Measurements from ENCODE around the gene RABGAP1L.
"Not testable (repeated sequence)": the region's sequence is repeated elsewhere in the genome, so short reads cannot be mapped to it uniquely, and the experiment has no call there.

RABGAP1L gene

GRCh38 chr1:174700314-174700713 lies 541.0 kb downstream of the RABGAP1L start:
- DNase-seq (ENCODE audit: low read depth) = no peak
- H3K4me3 ChIP-seq (ENCODE audit: low read length) = no peak overlapping the region
- TF ChIP-seq, protein P1, sequence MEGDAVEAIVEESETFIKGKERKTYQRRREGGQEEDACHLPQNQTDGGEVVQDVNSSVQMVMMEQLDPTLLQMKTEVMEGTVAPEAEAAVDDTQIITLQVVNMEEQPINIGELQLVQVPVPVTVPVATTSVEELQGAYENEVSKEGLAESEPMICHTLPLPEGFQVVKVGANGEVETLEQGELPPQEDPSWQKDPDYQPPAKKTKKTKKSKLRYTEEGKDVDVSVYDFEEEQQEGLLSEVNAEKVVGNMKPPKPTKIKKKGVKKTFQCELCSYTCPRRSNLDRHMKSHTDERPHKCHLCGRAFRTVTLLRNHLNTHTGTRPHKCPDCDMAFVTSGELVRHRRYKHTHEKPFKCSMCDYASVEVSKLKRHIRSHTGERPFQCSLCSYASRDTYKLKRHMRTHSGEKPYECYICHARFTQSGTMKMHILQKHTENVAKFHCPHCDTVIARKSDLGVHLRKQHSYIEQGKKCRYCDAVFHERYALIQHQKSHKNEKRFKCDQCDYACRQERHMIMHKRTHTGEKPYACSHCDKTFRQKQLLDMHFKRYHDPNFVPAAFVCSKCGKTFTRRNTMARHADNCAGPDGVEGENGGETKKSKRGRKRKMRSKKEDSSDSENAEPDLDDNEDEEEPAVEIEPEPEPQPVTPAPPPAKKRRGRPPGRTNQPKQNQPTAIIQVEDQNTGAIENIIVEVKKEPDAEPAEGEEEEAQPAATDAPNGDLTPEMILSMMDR (conservative IDR thresholded peaks at IDR 0.05; ENCODE audit: low read depth, low read length) = no peak

DNA sequence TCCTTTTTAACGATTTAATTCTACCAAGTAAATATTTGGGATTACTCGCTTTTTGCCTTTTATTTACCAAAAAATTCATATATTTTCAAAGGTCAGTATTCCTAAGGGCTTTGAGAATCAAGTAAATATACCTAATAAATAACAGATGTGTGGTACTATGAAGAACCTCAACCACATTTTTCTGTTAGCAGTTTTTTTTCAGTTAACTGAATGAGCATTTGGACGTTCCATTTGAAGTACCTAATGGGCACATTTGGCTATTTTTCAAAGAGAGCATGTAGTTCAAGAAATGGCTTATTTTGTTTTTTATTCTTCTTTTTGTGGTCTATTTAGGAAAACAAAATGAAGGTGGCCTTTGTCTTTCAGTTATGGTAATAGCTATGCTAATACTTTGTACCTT lies 541.5 kb downstream of the RABGAP1L start:
- no peak overlapping the region for H3K4me3 ChIP-seq (ENCODE audit: low read length)
- DNase-seq (ENCODE audit: low read depth) = no peak
- TF ChIP-seq, protein P1 (conservative IDR thresholded peaks at IDR 0.05; ENCODE audit: low read depth, low read length) = no peak

- TF ChIP-seq, protein P1 (conservative IDR thresholded peaks at IDR 0.05; ENCODE audit: low read depth, low read length) = no peak
- DNase-seq (ENCODE audit: low read depth) = no peak
- H3K4me3 ChIP-seq (ENCODE audit: low read length) = no peak overlapping the region
Observed at GRCh38 chr1:174701565-174701964, 542.2 kb downstream of the RABGAP1L start.

GRCh38 chr1:174702011-174702410 lies 542.7 kb downstream of the RABGAP1L start:
- H3K4me3 ChIP-seq (ENCODE audit: low read length) = no peak overlapping the region
- DNase-seq (ENCODE audit: low read depth) = no peak
- TF ChIP-seq, protein P1 (conservative IDR thresholded peaks at IDR 0.05; ENCODE audit: low read depth, low read length) = no peak

DNA sequence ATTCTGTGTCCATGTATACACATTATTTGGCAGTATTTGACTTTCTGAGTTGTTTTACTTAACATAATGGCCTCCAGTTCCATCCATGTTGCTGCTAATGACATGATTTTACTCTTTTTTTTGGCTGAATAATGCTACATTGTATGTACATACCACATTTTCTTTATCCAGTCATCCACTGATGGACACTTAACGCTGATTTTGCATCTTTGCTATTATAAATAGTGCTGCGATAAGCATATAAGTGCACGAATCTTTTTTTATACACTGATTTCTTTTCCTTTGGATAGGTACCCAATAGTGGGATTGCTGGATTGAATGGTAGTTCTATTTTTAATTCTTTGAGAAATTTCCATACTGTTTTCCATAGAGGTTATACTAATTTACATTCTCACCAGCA lies 544.0 kb downstream of the RABGAP1L start:
- DNase-seq (ENCODE audit: low read depth) = no peak
- TF ChIP-seq, protein P1 (conservative IDR thresholded peaks at IDR 0.05; ENCODE audit: low read depth, low read length) = no peak

DNA sequence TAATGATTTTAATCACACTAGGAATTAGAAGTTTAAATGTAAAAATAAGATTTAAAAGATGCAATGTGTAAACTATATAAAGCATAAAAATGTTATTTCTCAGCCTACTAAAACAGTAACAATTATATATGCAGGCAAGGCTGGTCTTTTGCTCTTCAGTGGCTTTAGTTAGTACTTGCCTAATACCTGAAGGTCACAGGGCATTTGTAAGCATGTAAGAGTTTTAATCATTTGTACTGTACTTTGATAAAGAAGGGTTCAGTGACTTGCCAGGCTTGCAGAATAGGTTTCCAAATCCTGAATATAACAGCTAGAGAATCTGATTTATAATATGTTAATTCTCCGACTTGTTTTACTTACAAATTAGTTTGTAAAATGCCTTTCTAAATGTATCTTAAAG lies 545.0 kb downstream of the RABGAP1L start:
- no peak overlapping the region for H3K4me3 ChIP-seq (ENCODE audit: low read length)
- no peak for DNase-seq (ENCODE audit: low read depth)
- TF ChIP-seq, protein P1 (conservative IDR thresholded peaks at IDR 0.05; ENCODE audit: low read depth, low read length) = no peak

More for the DNA sequence above, 544.0 kb downstream of the RABGAP1L start:
- H3K4me3 ChIP-seq (ENCODE audit: low read length) = no peak overlapping the region

GRCh38 chr1:174710868-174711845 lies 551.8 kb downstream of the RABGAP1L start:
- DNase-seq (ENCODE audit: low read depth) = no peak
- H3K4me3 ChIP-seq (ENCODE audit: low read length) = no peak overlapping the region
- TF ChIP-seq, protein P1 (conservative IDR thresholded peaks at IDR 0.05; ENCODE audit: low read depth, low read length) = no peak

DNA sequence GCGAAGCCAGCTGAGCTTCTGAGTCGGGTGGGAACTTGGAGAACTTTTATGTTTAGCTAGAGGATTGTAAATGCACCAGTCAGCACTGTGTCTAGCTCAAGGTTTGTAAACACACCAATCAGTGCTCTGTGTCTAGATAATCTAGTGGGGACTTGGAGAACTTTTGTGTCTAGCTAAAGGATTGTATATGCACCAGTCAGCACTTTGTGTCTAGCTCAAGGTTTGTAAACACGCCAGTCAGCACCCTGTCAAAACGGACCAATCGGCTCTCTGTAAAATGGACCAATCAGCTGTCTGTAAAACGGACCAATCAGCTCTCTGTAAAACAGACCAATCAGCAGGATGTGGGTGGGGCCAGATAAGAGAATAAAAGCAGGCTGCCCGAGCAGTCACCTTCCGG lies 552.5 kb downstream of the RABGAP1L start:
- DNase-seq (ENCODE audit: low read depth) = not testable (repeated sequence)

More for the DNA sequence above, 552.5 kb downstream of the RABGAP1L start:
- not testable (repeated sequence) for H3K4me3 ChIP-seq (ENCODE audit: low read length)

Data from retinal pigment epithelial cell (primary cell).